22Rv1 (cell line): Measurements from ENCODE around the gene SMIM28.

ENCODE experiments used
- H3K27ac ChIP-seq: fragments of 450-650 bp; 2 replicates; pipeline ENCODE4 v1.5.1; 2017
- CTCF ChIP-seq: fragments of 450-650 bp; IDR thresholded peaks from 2 replicates; pipeline ENCODE4 v1.5.1; 2017; ENCODE audit warnings: mild to moderate bottlenecking
- ZFX ChIP-seq: fragments of 450-650 bp; IDR thresholded peaks from 2 replicates; pipeline ENCODE4 v1.6.1; 2017; ENCODE audit warnings: antibody characterized with exemption, borderline replicate concordance

The SMIM28 gene

GRCh38 chr6:138432063-138432356 lies 54.3 kb downstream of the SMIM28 start:
- TF ChIP-seq CTCF (no peak), ZFX (no peak)
- no peak overlapping the region for H3K27ac ChIP-seq
